Suprapubic skin (tissue), 4 donors: Measurements from ENCODE around the gene AHSA1. TPM values are rescaled to one million over a fixed set of nuclear protein-coding genes. Genes with fewer than 3 reads are reported as not detected.

ENCODE experiments used
- DNase-seq, 2 donors: peaks; one replicate each; pipeline ENCODE4 v3.0.0-alpha.2; 2019; ENCODE audit warnings: low spot score in 2 of 2
- H3K27ac ChIP-seq: fragments of 200-600 bp; sonication (generic); one replicate; pipeline ENCODE4 v1.5.1; 2019
- H3K27me3 ChIP-seq: fragments of 200-600 bp; sonication (generic); one replicate; pipeline ENCODE4 v1.5.1; 2019
- H3K36me3 ChIP-seq: fragments of 200-600 bp; sonication (generic); one replicate; pipeline ENCODE4 v1.5.1; 2019
- H3K4me1 ChIP-seq: fragments of 200-600 bp; sonication (generic); one replicate; pipeline ENCODE4 v1.5.1; 2019
- H3K4me3 ChIP-seq: fragments of 200-600 bp; sonication (generic); one replicate; pipeline ENCODE4 v1.5.1; 2019; ENCODE audit warnings: mild to moderate bottlenecking
- H3K9me3 ChIP-seq: fragments of 200-600 bp; sonication (generic); one replicate; pipeline ENCODE4 v1.5.1; 2019
- EP300 ChIP-seq: sonication (generic); formaldehyde crosslinking; IDR thresholded peaks from one replicate; pipeline ENCODE4 v1.6.1; 2017; ENCODE audit warnings: antibody characterized with exemption
- POLR2A ChIP-seq, 2 donors: fragments of 450-650 bp; IDR thresholded peaks; one replicate each; pipeline ENCODE4 v1.6.1; 2017; ENCODE audit warnings: antibody characterized with exemption in 2 of 2, mild to moderate bottlenecking in 2 of 2, moderate library complexity in 2 of 2
- POLR2AphosphoS5 ChIP-seq, 3 donors: sonication (generic); formaldehyde crosslinking; IDR thresholded peaks; one replicate each; pipeline ENCODE4 v1.6.1; 2017; ENCODE audit warnings: antibody characterized with exemption in 3 of 3
- WGBS: methylation state at CpG from one replicate; pipeline ENCODE4 v1.1.5; 2018; 5-methylcytosine and 5-hydroxymethylcytosine counted together
- total RNA-seq, 4 donors: library from RNA; depleted of rRNA; stranded (reverse); fragments of >200 nt; gene quantifications; one replicate each; pipeline ENCODE4 v1.1.0, GENCODE V29; 2016
- TF ChIP-seq, protein P1 (sequence below), 2 donors: fragments of 200-600 bp in 1 of 2; fragments of 450-650 bp in 1 of 2; sonication (generic) in 1 of 2; IDR thresholded peaks; one replicate each; pipeline ENCODE4 v1.5.1; 2016 to 2019; ENCODE audit warnings: antibody characterized with exemption in 2 of 2, mild to moderate bottlenecking in 1 of 2, moderate library complexity in 1 of 2

Gene AHSA1
- total RNA-seq, 4 donors from 2014 or later: 62.8 to 124 (median 97.0) TPM

DNA sequence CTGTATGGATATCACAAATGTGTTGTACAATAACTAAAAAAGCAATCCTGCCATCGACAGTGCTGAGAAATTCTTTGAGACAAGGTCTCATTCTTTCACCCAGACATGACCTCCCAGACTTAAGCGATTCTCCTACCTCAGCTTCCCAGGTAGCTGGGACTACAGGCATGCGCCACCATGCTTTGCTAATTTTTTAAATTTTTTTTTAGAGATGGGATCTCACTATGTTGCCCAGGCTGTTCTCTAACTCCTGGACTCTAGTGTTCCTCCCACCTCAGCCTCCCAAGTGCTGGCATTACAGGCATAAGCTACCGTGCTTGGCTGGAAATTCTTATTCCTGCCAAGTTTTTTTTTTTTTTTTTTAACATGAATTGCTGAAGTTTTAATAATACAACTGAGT lies 18.0 kb upstream of the AHSA1 start:
- no peaks in the 10 kb centered on the region for H3K27me3 ChIP-seq
- H3K4me1 ChIP-seq: no peaks in the 10 kb centered on the region
- no peak overlapping the region for H3K27ac ChIP-seq
- no peaks in the 10 kb centered on the region for H3K9me3 ChIP-seq
- H3K4me3 ChIP-seq: no peak overlapping the region
- no peak for DNase-seq
- 93% methylated on average over 4 of the region's 4 CpGs for WGBS
- H3K36me3 ChIP-seq: peaks cover 86% of the 10 kb centered on the region
- TF ChIP-seq POLR2A (IDR thresholded peaks at IDR 0.05): no peak
- TF ChIP-seq, protein P1, sequence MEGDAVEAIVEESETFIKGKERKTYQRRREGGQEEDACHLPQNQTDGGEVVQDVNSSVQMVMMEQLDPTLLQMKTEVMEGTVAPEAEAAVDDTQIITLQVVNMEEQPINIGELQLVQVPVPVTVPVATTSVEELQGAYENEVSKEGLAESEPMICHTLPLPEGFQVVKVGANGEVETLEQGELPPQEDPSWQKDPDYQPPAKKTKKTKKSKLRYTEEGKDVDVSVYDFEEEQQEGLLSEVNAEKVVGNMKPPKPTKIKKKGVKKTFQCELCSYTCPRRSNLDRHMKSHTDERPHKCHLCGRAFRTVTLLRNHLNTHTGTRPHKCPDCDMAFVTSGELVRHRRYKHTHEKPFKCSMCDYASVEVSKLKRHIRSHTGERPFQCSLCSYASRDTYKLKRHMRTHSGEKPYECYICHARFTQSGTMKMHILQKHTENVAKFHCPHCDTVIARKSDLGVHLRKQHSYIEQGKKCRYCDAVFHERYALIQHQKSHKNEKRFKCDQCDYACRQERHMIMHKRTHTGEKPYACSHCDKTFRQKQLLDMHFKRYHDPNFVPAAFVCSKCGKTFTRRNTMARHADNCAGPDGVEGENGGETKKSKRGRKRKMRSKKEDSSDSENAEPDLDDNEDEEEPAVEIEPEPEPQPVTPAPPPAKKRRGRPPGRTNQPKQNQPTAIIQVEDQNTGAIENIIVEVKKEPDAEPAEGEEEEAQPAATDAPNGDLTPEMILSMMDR (IDR thresholded peaks at IDR 0.05): no peak
- TF ChIP-seq EP300: no peak
- TF ChIP-seq POLR2AphosphoS5 (IDR thresholded peaks at IDR 0.05): no peak

DNA sequence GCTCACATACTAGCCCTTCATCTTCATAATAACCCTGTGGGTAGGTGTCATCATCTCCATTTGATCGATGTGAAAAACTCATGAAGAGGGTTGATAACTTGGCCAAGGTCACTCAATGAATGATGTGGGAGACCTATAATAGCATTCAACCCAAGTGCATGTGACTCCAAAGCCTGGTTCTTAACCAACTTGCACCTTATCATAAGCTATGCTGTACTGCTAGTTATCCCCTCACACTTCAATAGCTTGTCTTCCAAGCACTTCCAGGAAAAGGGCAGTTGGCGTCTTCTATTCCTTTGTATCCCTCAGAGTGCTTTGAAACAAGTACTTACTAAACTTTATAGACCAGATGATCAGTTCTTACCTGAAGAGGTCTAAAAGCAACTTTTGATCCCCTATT lies 15.7 kb upstream of the AHSA1 start:
- no peak for DNase-seq
- Histone ChIP-seq H3K4me3 (no peak overlapping the region), H3K4me1 (no peaks in the 10 kb centered on the region), H3K9me3 (no peaks in the 10 kb centered on the region), H3K27me3 (no peaks in the 10 kb centered on the region), H3K27ac (no peak overlapping the region), H3K36me3 (peaks cover 84% of the 10 kb centered on the region)
- TF ChIP-seq POLR2A (IDR thresholded peaks at IDR 0.05): no peak
- TF ChIP-seq EP300: no peak
- no peak for TF ChIP-seq POLR2AphosphoS5 (IDR thresholded peaks at IDR 0.05)
- TF ChIP-seq, protein P1 (IDR thresholded peaks at IDR 0.05): no peak
- WGBS: 91% methylated on average over 2 of the region's 2 CpGs

DNA sequence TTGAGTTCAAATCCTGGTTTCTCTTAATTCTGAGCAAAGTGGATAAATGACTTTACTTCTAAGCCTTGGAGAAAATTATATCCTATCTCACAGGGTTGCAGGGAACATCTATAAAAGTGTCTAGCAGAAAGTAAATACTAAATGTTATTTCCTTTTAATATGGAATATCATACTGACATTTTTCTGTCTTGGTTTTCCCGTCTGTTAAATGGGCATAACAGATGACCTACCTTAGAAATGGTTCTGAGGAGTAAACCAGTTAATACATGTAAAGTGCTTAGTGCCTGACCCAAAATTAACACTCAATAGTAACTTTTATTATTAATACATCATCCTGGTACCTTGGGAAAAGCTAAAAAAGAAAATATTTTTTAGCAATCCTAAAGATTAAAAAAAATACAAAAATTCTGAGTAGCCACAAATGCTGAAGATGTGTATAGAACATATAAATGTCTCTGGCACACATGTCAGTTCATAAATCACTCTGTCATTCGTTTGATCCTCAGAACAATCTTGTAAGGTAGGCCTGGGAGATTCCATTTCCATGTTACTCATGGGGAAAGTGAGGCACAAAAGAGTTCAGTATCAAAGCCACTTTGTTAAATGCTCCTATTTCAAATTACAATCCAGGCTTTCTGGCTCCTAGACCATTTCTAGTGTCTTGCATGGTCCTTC lies 1.8 kb upstream of the AHSA1 start:
- H3K9me3 ChIP-seq: no peaks in the 10 kb centered on the region
- H3K27ac ChIP-seq: no peak overlapping the region
- H3K4me1 ChIP-seq: peaks cover 31% of the 10 kb centered on the region
- no peaks in the 10 kb centered on the region for H3K27me3 ChIP-seq
- peak overlapping the region; percentile 99 for H3K4me3 ChIP-seq
- peaks cover 24% of the 10 kb centered on the region for H3K36me3 ChIP-seq
- WGBS: 62% methylated on average over 2 of the region's 2 CpGs
- no peak for DNase-seq
- no peak for TF ChIP-seq POLR2AphosphoS5 (IDR thresholded peaks at IDR 0.05)
- no peak for TF ChIP-seq POLR2A (IDR thresholded peaks at IDR 0.05)

DNA sequence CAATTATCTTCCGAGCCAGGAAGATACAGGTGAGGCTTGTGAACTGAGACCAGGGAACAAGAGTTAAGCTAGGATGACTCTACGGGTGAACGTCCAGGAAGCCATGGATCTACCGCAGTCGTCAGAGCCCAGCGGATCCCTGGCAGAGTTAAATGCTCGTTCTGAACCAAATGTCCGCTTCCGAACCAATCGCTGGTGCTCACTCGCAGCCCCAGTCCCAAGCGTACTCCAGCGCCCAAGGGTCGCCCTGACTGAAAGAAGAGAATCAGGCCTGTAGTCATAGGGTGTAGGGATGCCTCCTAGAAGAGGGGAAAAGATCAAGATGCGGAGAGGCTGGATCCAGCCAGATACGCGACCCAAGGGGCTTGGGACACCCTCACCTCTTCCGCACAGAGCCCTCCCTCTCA lies 775 bp upstream of the AHSA1 start:
- TF ChIP-seq EP300 (no peak), POLR2A (IDR thresholded peaks at IDR 0.05) (no peak), POLR2AphosphoS5 (IDR thresholded peaks at IDR 0.05) (no peak)
- TF ChIP-seq, protein P1 (IDR thresholded peaks at IDR 0.05): no peak
- 0% methylated on average over 11 of the region's 18 CpGs for whole genome bisulfite sequencing
- DNase-seq: no peak

DNA sequence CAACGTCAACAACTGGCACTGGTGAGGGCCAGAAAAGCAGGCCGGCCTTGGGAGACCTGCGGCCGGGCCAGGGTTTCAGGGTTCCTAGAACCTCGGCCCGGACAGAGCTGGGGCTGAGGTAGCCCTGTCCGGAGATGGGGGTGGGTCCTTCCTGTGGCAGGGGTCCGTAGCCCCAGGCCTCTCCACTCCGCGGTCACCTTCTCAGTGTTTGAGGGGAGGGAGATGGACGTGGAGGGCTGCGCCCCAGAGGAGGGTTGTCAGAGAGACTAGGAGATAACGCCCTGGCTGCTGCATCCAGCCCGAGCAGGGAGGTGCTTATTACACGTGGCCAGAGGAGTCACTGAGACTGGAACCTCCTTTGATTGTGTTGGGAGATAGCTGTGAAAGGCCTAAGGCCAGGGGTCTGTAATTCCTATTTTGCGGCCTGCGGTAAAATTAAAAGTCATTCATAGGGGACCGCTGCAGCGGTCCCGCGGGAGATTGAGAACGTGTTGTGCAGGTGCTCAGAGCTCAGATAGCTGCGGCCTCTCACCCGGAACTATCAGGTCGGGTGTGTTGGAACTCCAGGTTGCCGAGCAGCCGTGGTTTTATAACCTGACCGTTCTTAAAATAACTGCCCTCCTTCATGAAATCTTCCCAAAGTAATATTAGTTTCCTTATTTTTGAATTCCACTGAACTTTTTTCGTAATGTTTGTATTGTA lies 507 bp downstream of the AHSA1 start:
- H3K4me1 ChIP-seq: peaks cover 31% of the 10 kb centered on the region
- 2% methylated on average over 28 of the region's 29 CpGs for WGBS

More for the DNA sequence above, 775 bp upstream of the AHSA1 start:
- H3K27ac ChIP-seq: peak overlapping the region; percentile 90
- peaks cover 31% of the 10 kb centered on the region for H3K36me3 ChIP-seq
- no peaks in the 10 kb centered on the region for H3K27me3 ChIP-seq
- H3K4me1 ChIP-seq: peaks cover 31% of the 10 kb centered on the region
- H3K9me3 ChIP-seq: no peaks in the 10 kb centered on the region
- peak overlapping the region; percentile 99 for H3K4me3 ChIP-seq

More for the DNA sequence above, 507 bp downstream of the AHSA1 start:
- H3K27me3 ChIP-seq: no peaks in the 10 kb centered on the region
- DNase-seq: no peak
- peaks cover 34% of the 10 kb centered on the region for H3K36me3 ChIP-seq
- TF ChIP-seq, protein P1 (IDR thresholded peaks at IDR 0.05): no peak
- TF ChIP-seq POLR2AphosphoS5 (IDR thresholded peaks at IDR 0.05): no peak
- TF ChIP-seq POLR2A (IDR thresholded peaks at IDR 0.05): no peak
- TF ChIP-seq EP300: no peak
- peak overlapping the region; percentile 90 for H3K27ac ChIP-seq
- peak overlapping the region; percentile 99 for H3K4me3 ChIP-seq
- H3K9me3 ChIP-seq: no peaks in the 10 kb centered on the region
